ENCODE results near the gene AMMECR1.

Gene AMMECR1

GRCh38 chrX:110317820-110318663, at the start of gene AMMECR1:
Gene AMMECR1 (minus strand): TSS chrX:110318085. CDS start chrX:110318071, 14 bp downstream.
- peak within 1 kb of the TSS; percentile 77 for H3K4me3 ChIP-seq (replicated peaks; ENCODE audit: low read depth, low read length)
- TF ChIP-seq CTCF (IDR thresholded peaks at IDR 0.05; ENCODE audit: low read length, missing control alignments): no peak
- DNase-seq (ENCODE audit: low read depth): peak; percentile 82

GRCh38 chrX:110363244-110363643, 45.4 kb upstream of the AMMECR1 start:
- H3K4me3 ChIP-seq (replicated peaks; ENCODE audit: low read depth, low read length): no peak overlapping the region
- no peak for DNase-seq (ENCODE audit: low read depth)
- no peak for TF ChIP-seq CTCF (IDR thresholded peaks at IDR 0.05; ENCODE audit: low read length, missing control alignments)

- DNase-seq (ENCODE audit: low read depth): no peak
- no peak overlapping the region for H3K4me3 ChIP-seq (replicated peaks; ENCODE audit: low read depth, low read length)
- no peak for TF ChIP-seq CTCF (IDR thresholded peaks at IDR 0.05; ENCODE audit: low read length, missing control alignments)
Observed at GRCh38 chrX:110359273-110359672, 41.4 kb upstream of the AMMECR1 start.

- no peak for DNase-seq (ENCODE audit: low read depth)
- no peak within 1 kb of the TSS for H3K4me3 ChIP-seq (replicated peaks; ENCODE audit: low read depth, low read length)
- no peak for TF ChIP-seq CTCF (IDR thresholded peaks at IDR 0.05; ENCODE audit: low read length, missing control alignments)
Observed at GRCh38 chrX:110358548-110358947, 40.7 kb upstream of the AMMECR1 start, which contains the start of gene RTL9. Gene RTL9 (plus strand): TSS chrX:110358848. CDS start chrX:110450618, 91,770 bp downstream.

- H3K4me3 ChIP-seq (replicated peaks; ENCODE audit: low read depth, low read length): no peak overlapping the region
- DNase-seq (ENCODE audit: low read depth): peak; percentile 35
- TF ChIP-seq CTCF (IDR thresholded peaks at IDR 0.05; ENCODE audit: low read length, missing control alignments): peak; percentile 11
Observed at GRCh38 chrX:110346681-110347080, 28.8 kb upstream of the AMMECR1 start.

- no peak overlapping the region for H3K4me3 ChIP-seq (replicated peaks; ENCODE audit: low read depth, low read length)
- peak; percentile 73 for DNase-seq (ENCODE audit: low read depth)
- no peak for TF ChIP-seq CTCF (IDR thresholded peaks at IDR 0.05; ENCODE audit: low read length, missing control alignments)
Observed at GRCh38 chrX:110341189-110342035, 23.5 kb upstream of the AMMECR1 start.

Data from fibroblast of pulmonary artery (primary cell).